ENCODE measurements around the gene SPAG16.

The SPAG16 gene

GRCh38 chr2:213237251-213237650 lies 47.0 kb upstream of the SPAG16 start:
- Histone ChIP-seq H3K4me3 (ENCODE audit: low read depth, low read length, poor library complexity, severe bottlenecking) (peak overlapping the region; percentile 46), H3K27me3 (ENCODE audit: insufficient read depth, low read length) (no peaks in the 10 kb centered on the region), H3K4me1 (ENCODE audit: insufficient read depth, low read length, severe bottlenecking) (peaks cover 100% of the 10 kb centered on the region), H3K36me3 (ENCODE audit: insufficient read depth, low read length) (no peaks in the 10 kb centered on the region), H3K4me2 (ENCODE audit: low read length) (peak overlapping the region; percentile 73), H3K27ac (ENCODE audit: low read depth, low read length, poor library complexity, severe bottlenecking) (peak overlapping the region; percentile 100), H3F3A (ENCODE audit: insufficient read depth, low read length) (peaks cover 24% of the 10 kb centered on the region), H3K9ac (ENCODE audit: low read length) (peak overlapping the region; percentile 75), H2AFZ (ENCODE audit: low read length) (no peak overlapping the region), H3K9me2 (ENCODE audit: low read depth, low read length) (no peaks in the 10 kb centered on the region), H3K79me2 (ENCODE audit: insufficient read depth, low read length) (peaks cover 10% of the 10 kb centered on the region; the same call in 1 of the 2 replicates), H4K20me1 (ENCODE audit: insufficient read depth, low read length) (no peaks in the 10 kb centered on the region), H3K9me3 (ENCODE audit: low read length) (no peaks in the 10 kb centered on the region)
- TF ChIP-seq CTCF (IDR thresholded peaks at IDR 0.05; ENCODE audit: low read length), result no peak
- TF ChIP-seq EZH2 (IDR thresholded peaks at IDR 0.05; ENCODE audit: borderline replicate concordance, low read length), result no peak

GRCh38 chr2:213237787-213238186 lies 46.5 kb upstream of the SPAG16 start:
- H3K79me2 ChIP-seq (ENCODE audit: insufficient read depth, low read length), result peaks cover 10% of the 10 kb centered on the region; the same call in 1 of the 2 replicates

GRCh38 chr2:213238753-213239495 lies 45.3 kb upstream of the SPAG16 start:
- Histone ChIP-seq H3F3A (ENCODE audit: insufficient read depth, low read length) (peaks cover 12% of the 10 kb centered on the region), H3K9me2 (ENCODE audit: low read depth, low read length) (no peaks in the 10 kb centered on the region), H3K79me2 (ENCODE audit: insufficient read depth, low read length) (peaks cover 10% of the 10 kb centered on the region; the same call in 1 of the 2 replicates), H3K9ac (ENCODE audit: low read length) (peak overlapping the region; percentile 75), H3K9me3 (ENCODE audit: low read length) (no peaks in the 10 kb centered on the region), H3K36me3 (ENCODE audit: insufficient read depth, low read length) (no peaks in the 10 kb centered on the region), H3K4me3 (ENCODE audit: low read depth, low read length, poor library complexity, severe bottlenecking) (peak overlapping the region; percentile 45), H4K20me1 (ENCODE audit: insufficient read depth, low read length) (no peaks in the 10 kb centered on the region), H3K27ac (ENCODE audit: low read depth, low read length, poor library complexity, severe bottlenecking) (peak overlapping the region; percentile 100), H3K27me3 (ENCODE audit: insufficient read depth, low read length) (no peaks in the 10 kb centered on the region), H2AFZ (ENCODE audit: low read length) (no peak overlapping the region), H3K4me2 (ENCODE audit: low read length) (peak overlapping the region; percentile 73), H3K4me1 (ENCODE audit: insufficient read depth, low read length, severe bottlenecking) (peaks cover 100% of the 10 kb centered on the region)
- TF ChIP-seq CTCF (IDR thresholded peaks at IDR 0.05; ENCODE audit: low read length), result no peak
- TF ChIP-seq EZH2 (IDR thresholded peaks at IDR 0.05; ENCODE audit: borderline replicate concordance, low read length), result no peak

More at GRCh38 chr2:213237787-213238186, 46.5 kb upstream of the SPAG16 start:
- H4K20me1 ChIP-seq (ENCODE audit: insufficient read depth, low read length), result no peaks in the 10 kb centered on the region
- H3K4me3 ChIP-seq (ENCODE audit: low read depth, low read length, poor library complexity, severe bottlenecking), result peak overlapping the region; percentile 46
- H3K4me2 ChIP-seq (ENCODE audit: low read length), result peak overlapping the region; percentile 73
- H3K9me3 ChIP-seq (ENCODE audit: low read length), result no peaks in the 10 kb centered on the region
- H3K4me1 ChIP-seq (ENCODE audit: insufficient read depth, low read length, severe bottlenecking), result peaks cover 100% of the 10 kb centered on the region
- H3K9me2 ChIP-seq (ENCODE audit: low read depth, low read length), result no peaks in the 10 kb centered on the region
- H3K27me3 ChIP-seq (ENCODE audit: insufficient read depth, low read length), result no peaks in the 10 kb centered on the region
- TF ChIP-seq EZH2 (IDR thresholded peaks at IDR 0.05; ENCODE audit: borderline replicate concordance, low read length) (no peak), CTCF (IDR thresholded peaks at IDR 0.05; ENCODE audit: low read length) (no peak)
- peak overlapping the region; percentile 100 for H3K27ac ChIP-seq (ENCODE audit: low read depth, low read length, poor library complexity, severe bottlenecking)
- H3K36me3 ChIP-seq (ENCODE audit: insufficient read depth, low read length), result no peaks in the 10 kb centered on the region
- no peak overlapping the region for H2AFZ ChIP-seq (ENCODE audit: low read length)
- peak overlapping the region; percentile 75 for H3K9ac ChIP-seq (ENCODE audit: low read length)
- H3F3A ChIP-seq (ENCODE audit: insufficient read depth, low read length), result peaks cover 19% of the 10 kb centered on the region

Measured in OCI-LY1 (cell line).